NCI-H187 (cell line): ENCODE measurements around the gene GPD1.

Source experiments
- DNase-seq, 2 experiments: peaks; one replicate each; lab custom pipeline; 2025; lab: John Stamatoyannopoulos, UW

Gene GPD1

GRCh38 chr12:50103767-50104321 lies at the start of gene GPD1:
GPD1 (plus strand) TSS chr12:50104008; CDS start chr12:50104051, 43 bp downstream.
- DNase-seq, result peak; percentile 71 to 80

DNA sequence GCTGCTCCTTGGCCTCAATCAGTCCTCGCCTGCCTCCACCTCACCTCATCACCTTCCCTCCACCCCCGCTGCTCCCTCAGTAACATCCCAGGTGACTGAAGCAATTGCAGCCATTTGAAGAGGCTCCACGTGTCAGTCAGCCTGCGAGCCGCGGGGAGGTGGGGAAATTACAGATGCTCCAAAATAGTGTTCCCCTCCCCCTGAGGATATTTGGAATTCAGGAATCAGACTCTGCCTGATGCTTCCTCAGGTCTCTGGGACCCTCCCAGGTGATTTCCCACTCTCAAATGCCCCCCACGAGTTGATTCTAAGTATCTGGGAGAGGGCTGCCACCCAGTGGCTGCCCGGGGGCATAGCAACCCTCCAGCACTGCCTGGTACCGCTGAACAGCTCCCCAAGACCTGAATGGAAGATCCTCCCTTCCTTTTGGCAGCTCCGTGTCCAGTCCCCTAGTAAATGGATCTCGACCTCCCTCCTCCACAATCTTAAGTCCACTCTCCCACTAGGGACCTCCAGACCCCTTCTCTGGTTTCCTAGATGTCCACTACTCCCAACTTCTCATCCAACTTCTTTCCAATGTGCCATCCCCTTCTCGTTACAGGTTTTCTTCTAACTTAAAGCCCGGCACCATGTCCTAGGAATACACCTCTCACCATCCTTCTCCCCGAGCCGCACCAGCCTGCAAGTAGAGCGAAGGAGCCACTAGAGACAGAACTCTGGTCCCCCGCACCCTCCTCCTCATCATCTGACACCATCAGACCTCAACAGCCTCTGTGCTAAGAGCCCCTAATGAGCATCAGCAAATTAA lies 47.8 kb upstream of the GPD1 start:
- DNase-seq, result peak in 1 of 2 experiments; percentile 46

- DNase-seq, result no peak
These were observed 47.2 kb upstream of the GPD1 start for GRCh38 chr12:50056639-50056976.

DNA sequence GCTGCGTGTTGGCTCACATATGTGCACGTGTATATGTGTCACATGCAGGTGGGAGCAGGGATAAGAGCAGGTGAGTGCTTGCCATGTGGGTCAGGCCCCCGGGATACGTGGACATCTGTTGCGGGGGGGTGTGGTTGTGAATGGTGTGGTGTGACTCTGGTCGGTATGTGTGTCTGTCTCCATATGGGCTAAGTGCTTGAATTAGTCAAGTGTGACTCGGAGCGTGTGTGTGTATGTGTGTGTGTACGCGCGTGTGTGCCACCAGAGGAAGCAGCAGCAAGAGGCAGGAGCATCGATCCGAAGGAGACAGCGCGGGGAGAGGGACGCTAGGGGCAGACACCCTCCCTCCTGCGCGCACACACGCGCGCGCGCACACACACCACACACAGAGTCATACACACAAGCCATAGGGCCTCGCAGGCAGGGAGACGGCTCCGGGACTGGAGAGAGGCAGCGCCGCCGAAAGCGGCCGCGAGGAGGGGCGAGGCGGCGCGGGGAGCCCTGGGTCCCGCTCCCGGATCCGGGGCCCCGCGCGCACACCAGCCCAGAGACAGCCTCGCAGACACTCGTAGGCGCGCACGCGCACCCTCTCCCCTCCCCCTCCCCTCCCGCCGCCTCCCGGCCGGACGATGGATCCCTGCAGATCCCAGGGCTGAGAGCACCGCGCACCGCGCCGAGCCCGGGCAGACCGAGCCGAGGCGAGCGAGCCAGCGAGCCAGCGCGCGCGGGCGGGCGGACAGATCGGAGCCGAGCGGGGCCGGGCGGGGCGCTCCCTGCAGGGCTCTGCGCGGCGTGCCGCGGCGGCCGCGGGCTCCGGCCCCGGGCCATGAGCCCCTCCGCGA lies 46.6 kb upstream of the GPD1 start, which contains the start of gene ASIC1:
Gene ASIC1 (plus strand): TSS at position 597 of the 842 bp plus-strand sequence. CDS start 1,171 bp downstream, outside the sequence.
- DNase-seq, result peak; percentile 68 to 77

DNA sequence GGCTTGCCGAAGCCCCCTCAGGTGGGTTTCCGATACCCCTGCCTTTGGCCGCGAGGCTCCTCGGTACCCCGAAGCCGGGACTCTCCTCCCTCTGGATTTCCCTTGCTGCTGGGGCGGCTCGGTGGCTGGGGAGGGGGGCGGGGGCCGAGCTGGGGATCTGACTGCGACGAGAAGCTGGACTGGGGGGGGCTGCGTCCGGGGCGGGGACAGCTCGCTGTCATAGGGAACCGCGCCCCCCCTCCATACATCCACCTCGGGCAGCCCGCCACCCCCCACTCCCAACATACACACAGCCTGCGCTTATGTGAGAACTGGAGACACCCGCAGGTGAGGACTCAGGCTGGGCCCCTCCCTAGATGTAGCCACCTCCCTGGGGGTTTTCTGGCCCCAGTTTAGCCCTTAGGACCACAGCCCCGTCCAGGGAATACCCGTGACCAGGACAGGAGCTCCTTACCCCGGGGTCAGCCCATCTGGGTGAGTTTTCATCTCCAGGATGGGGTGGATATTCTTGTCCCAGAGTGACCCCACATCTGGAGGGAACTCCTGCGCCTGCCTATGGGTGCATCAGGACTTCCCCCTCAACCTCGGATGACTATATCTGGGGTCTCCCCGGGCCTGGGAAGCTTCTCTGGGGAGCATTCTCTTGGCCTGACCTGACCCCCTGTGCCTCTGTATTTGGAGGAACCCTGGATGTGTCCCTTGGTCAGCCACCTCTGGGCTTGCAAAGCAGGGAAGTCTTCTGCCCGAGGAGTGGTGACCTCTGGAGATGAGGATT lies 45.7 kb upstream of the GPD1 start:
- DNase-seq, result no peak

GRCh38 chr12:50058743-50059312 lies 45.0 kb upstream of the GPD1 start:
- DNase-seq, result peak; percentile 14 to 59

- no peak for DNase-seq
These were observed 44.2 kb upstream of the GPD1 start for GRCh38 chr12:50059440-50060119.

DNA sequence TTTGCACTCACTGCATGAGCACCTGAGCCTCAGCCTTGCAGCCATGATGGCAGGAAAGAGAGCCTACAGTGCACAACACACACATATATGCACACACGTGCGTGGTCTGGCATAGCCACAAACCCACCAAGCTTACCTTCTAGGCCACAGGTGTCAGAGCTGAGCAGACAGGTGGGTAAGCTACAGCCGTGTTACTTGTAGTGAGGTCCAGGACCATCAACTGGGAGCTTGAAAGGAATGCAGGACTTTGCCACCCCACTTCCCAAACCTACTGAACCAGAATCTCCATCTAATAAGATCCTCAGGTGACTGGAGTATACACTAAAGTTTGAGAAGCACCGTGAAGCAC lies 43.7 kb upstream of the GPD1 start:
- no peak for DNase-seq

- DNase-seq, result no peak
These were observed 42.6 kb upstream of the GPD1 start for GRCh38 chr12:50061171-50061570.

DNA sequence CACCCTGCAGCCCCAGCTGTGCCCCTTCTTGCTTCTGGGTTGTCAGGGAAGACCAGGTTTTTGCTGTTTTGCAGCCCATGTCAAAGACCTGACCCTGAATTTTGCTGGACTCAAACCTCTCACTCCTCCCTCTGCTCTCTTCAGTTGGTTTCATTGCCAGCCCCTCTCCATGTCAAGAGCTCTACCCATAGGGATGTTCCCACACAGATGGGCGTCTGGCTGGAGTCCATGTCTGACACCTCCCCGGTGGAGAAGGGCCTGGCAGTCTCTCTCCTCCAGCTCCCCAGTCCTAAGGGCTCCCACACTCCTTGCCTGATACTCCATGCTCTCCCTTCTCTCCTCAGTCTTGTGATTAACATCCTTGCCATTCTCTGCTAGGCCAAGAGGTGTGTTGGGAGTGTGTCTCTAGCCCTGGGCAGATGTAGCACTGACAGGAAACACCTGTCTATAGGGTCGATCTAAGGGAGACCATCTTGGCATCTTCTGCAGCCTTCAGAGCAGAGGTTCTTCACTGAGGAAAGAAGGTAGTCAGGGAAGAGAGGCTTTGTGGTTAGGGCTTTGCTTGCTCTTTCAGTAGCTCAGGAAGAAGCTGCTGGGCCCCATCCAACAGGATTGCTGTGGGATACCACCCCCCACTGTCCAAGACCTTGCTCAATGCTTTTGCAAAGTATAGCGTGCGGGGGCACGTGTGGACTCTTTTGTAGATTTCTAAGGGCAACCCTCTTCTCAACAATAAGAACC lies 41.7 kb upstream of the GPD1 start:
- no peak for DNase-seq

- DNase-seq, result no peak
These were observed 40.9 kb upstream of the GPD1 start for GRCh38 chr12:50062728-50063460.

- no peak for DNase-seq
These were observed 38.0 kb upstream of the GPD1 start for GRCh38 chr12:50065726-50066310.

GRCh38 chr12:50066402-50066801 lies 37.4 kb upstream of the GPD1 start:
- DNase-seq, result no peak

DNA sequence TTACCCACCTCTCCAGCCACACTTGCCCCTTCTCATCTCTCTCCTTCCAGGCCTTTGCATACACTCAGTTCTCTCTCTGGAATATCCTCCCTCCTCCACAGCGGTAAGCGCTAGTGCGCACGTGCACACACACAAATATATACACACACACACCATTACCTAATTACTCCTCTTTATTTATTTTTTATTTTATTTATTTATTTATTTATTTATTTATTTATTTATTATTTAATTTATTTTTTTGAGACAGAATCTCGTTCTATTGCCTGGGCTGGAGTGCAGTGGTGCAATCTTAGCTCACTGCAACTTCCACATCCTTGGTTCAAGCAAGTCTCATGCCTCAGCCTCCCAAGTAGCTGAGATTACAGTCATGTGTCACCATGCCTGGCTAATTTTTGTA lies 34.7 kb upstream of the GPD1 start:
- DNase-seq, result no peak

- no peak for DNase-seq
These were observed 34.3 kb upstream of the GPD1 start for GRCh38 chr12:50069539-50069938.

- DNase-seq, result peak; percentile 26 to 60
These were observed 33.3 kb upstream of the GPD1 start for GRCh38 chr12:50070314-50071060.

DNA sequence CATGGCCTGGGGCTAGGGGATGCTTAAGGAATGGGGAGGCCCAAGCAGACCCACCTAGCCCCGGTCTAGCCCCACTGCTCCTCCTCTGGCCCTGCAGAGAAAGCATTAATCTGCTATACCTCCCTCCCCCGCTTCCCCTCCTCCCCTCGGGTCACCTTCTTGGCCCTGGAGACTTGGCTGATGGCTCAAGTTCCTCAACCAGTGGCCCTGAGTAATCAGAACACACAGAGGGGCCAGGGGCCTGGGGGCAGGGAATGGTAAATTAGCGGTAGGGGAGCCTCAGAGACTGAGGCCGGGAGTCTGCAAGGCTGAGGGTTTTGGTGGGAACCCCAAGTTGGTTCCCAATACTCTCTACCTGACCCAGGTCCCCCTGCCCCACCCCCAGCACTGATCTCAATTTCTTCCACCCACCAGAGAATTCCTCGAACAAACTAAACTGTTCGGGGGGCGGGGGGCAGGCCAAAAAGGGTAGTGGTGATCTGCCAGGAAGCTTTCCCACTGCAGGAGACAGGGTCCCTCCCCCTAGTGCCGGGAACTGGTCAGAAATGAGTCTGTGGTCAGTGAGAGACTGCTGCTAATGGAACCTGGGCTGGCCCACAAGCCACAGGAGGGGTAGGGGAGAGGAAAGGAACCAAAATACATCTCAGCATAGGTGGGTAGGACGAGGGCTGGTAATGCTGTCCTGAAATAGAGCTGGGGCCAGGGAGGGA lies 31.5 kb upstream of the GPD1 start:
- DNase-seq, result no peak

DNA sequence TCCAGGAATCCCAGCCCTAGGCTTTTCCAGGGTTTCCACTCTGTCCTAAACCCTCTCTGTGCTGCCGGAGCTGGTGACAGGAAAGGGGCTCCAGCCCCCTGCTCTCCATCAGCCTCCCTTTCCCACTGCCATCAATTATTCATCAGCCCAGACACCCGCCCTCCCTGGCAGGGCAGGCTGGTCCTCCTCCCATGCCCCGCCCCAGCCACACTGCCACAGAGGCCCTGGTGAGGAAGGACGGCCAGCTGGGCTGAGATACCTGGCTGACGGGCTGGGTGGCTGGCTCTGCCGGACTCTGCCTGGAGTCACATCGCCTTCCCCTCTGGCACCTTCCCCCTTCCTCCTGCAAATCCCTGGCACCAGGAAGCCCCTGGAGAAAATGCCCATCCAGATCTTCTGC lies 30.6 kb upstream of the GPD1 start:
- no peak for DNase-seq
